HG03460 (cell line): ENCODE data around the gene DCTN4.
A peak's percentile ranks its signal among the peaks of the same experiment; 100 is the strongest.
"Not testable (repeated sequence)": the region's sequence is repeated elsewhere in the genome, so short reads cannot be mapped to it uniquely, and the experiment has no call there.

Experiments
- ATAC-seq: cut with Tn5 transposase; IDR thresholded peaks from one replicate; pipeline ENCODE4 v1.9.1; 2021; ENCODE audit not compliant: unreplicated experiment

Gene DCTN4

GRCh38 chr5:150778517-150779396 is 19.9 kb upstream of the DCTN4 start, which contains the start of gene SMIM3:
SMIM3 (plus strand) TSS chr5:150778757; CDS start chr5:150795441, 16,684 bp downstream.
- peak; percentile 14 for ATAC-seq

DNA sequence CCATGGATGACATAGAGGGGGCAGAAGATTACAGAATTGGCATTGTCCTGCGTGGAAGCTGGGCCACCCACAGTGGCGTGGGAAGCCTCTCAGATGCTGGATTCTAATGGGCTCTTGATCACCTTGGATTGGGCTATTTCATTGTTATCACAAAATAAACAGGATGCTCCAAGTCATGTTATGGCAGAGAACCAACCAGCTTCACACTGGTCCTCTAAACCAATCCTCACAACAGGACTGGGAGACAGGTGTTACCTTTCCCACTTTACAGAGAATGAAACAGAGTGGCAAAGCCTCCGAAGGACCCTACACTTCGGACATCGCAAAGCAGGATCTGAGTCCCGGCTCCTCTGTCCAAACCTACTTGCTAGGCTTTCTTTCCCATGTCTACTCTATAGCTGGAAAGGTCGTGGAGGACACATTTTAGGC is 19.3 kb upstream of the DCTN4 start:
- ATAC-seq = no peak

DNA sequence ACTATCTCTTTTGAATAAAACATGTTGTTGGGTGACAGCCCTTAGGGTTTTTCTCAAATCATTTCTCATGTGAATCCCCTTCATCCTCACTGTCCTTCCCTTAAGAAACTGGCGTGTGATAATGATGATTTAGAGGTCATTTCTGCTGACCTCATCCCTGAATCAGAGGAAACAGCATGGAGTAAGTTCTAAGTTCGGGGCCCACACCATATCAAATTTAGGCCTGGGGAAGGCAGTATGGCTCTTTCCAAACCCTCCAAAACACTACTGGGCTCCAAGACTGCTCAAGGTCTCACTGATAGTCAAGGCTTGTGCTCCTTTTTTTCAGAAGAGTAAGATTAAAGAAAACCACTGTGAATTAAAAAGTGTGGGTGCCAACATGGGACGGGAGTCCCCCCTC is 18.9 kb upstream of the DCTN4 start:
- no peak for ATAC-seq

GRCh38 chr5:150774145-150774544 is 15.3 kb upstream of the DCTN4 start:
- ATAC-seq = no peak

- no peak for ATAC-seq
Measured at GRCh38 chr5:150771034-150771795, 12.4 kb upstream of the DCTN4 start.

- ATAC-seq = no peak
Measured at GRCh38 chr5:150766251-150766650, 7.4 kb upstream of the DCTN4 start.

DNA sequence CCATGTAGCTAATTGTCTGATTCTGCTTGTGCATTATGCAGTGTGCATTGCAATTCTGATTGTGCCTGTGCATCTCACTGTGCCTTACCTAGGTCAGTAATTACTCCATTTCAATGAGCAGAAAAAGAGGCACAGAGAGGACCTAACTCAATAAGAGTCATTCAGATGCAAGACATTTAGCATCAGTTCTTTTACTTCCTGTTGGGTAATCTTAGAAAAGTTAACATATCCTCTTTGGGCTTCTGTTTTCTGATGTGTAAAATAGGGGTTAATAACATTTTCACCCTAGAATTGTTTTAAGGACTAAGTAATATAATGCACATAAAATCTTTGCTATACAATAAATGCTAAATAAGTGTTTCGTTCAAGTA is 7.0 kb upstream of the DCTN4 start:
- ATAC-seq = no peak

DNA sequence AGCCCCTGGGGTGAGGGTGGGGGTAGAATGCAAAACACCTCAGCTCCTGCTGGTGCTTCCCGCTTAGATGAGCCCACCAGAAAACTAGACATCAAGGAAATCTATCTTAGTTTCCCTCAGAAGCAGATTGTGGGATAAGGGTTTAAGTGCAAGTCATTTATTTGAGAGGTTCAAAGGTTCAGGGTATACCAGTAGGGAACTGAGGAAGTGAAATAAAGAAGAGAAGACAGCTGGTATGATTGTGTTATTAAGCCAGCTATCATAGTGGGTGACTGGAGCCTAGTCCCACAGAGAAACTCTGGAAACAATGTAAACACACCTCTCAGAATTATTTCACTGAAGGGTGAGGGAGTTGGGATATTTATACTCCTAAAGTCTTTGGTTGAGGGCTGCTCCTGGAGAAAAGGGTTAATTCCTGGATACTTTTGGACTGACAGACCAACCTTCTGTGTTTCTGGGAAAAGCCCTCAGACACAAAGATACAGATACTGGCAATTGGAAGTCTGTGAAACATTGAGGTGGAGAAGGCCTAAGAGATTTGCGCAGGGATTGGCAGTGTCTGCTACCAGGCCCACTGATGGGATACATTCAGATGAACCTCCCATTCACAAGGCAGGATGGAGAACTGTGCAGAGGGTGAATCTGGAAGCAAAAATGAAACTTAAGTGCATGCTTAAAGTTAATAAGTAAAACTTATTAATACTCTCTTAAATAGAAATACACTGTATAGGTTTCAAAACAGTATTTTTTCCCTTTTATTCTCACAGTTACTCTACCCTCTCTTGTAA is 6.4 kb upstream of the DCTN4 start:
- no peak for ATAC-seq

DNA sequence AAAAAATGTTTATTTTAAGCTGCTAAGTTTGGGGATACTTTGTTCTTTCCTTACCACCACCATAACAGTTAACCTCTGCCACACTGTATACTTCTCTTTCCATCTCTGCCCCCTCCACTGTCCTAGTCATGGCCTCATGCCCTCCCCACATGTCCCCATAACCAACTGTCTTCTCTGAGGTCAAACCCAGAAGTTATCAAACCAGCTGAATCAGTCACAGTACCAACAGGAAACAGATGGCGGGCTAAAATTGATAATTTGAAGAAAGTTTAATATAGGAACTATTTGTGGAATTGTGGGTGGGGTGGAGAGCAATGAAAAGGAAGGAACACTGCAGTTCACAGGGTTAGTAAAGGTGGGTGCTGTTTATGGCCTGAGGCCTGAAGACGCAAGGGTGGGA is 5.7 kb upstream of the DCTN4 start:
- ATAC-seq = no peak

- ATAC-seq = no peak
Measured at GRCh38 chr5:150763023-150763769, 4.4 kb upstream of the DCTN4 start.

- no peak for ATAC-seq
Measured at GRCh38 chr5:150762211-150762610, 3.4 kb upstream of the DCTN4 start.

- no peak for ATAC-seq
Measured at GRCh38 chr5:150759334-150759583, 442 bp upstream of the DCTN4 start.

GRCh38 chr5:150758203-150758530 is 650 bp downstream of the DCTN4 start:
- peak; percentile 17 for ATAC-seq

DNA sequence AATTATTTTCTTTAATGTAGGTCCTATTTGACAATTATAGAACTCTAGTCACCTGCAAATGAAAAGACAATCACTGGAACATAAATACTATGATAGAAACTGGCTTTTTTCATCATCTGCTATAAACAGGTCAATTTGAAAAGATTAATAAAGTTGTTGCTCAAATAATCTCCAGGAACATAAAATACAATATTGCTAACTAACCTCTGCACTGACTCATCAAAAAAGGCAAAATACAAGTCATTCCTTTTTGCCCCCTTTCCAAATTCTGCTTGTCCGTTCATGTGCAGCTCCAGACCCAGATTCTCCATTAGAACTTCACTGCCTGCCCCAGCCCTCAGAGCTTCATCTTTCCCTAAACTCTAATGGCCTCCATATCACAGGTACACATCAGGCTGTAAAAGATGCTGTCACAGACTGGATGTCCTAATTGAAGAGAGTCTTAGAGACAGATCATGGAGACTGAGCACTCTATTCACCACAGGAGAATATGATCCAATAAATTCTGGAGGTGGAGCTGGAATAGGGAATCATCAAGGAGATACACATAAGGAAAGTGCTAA is 1.6 kb downstream of the DCTN4 start:
- ATAC-seq = no peak

GRCh38 chr5:150753863-150754262 is 5.0 kb downstream of the DCTN4 start:
- ATAC-seq = no peak

DNA sequence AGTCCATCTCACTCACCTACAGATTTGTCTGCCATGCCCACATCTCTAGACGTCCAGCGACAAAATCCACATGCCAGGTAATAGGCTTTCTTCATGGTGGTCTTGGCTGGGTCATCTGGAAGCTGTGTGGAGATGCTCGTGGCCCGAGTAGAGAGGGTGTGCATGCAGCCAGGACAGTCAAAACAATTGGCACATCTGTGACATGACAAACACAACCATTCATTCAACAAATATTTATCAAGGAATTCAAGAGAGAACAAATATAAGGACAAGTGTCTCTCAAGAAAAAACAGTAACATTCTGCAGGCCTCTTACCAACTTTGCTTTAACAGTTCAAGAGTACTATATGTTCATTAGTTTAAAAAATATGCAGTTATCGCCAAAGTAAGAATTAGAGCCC is 5.4 kb downstream of the DCTN4 start:
- no peak for ATAC-seq

GRCh38 chr5:150751096-150751891 is 7.5 kb downstream of the DCTN4 start:
- ATAC-seq = no peak

DNA sequence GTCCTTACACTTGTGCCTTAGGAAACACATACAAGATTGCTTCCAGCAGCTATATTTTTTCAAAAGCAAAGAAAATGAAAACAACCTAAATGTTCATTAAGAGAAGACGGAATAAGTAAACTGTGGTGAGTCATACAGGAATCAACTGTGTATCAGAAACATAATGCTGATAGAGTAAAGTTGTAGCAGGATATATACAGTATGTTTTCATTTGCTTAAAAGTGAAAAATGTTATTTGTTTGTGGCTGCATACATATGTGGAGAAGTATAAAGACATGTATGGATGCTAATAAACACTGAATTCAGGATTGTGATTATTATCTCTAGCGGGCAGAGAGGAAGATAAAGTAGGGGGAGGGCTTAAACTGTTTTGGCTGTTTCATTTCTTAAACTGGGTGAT is 8.3 kb downstream of the DCTN4 start:
- ATAC-seq = no peak

DNA sequence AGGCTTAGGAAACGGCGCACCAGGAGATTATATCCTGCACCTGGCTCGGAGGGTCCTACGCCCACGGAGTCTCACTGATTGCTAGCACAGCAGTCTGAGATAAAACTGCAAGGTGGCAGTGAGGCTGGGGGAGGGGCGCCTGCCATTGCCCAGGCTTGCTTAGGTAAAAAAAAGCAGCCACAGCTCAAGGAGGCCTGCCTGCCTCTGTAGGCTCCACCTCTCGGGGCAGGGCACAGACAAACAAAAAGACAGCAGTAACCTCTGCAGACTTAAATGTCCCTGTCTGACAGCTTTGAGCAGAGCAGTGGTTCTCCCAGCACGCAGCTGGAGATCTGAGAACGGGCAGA is 15.7 kb downstream of the DCTN4 start:
- not testable (repeated sequence) for ATAC-seq
